ENCODE data around the gene MYH7B. TPM values are rescaled to one million over a fixed set of nuclear protein-coding genes. Genes with fewer than 3 reads are reported as not detected.

The MYH7B gene
- total RNA-seq, 1 experiment from 2014 or later, result 0.22 TPM

- Histone ChIP-seq H3K4me2 (ENCODE audit: insufficient read depth, insufficient read length, low read length) (no peak overlapping the region), H3K9me3 (ENCODE audit: control insufficient read depth, low read depth, low read length) (no peaks in the 10 kb centered on the region), H2BK15ac (ENCODE audit: low read depth, low read length) (no peak overlapping the region), H3K4ac (ENCODE audit: low read depth, low read length) (no peak overlapping the region), H2BK12ac (ENCODE audit: insufficient read length, low read depth, low read length) (no peak overlapping the region), H3K14ac (ENCODE audit: insufficient read depth, low read length) (no peak overlapping the region), H3K4me1 (ENCODE audit: insufficient read depth, low read length) (peaks cover 8% of the 10 kb centered on the region; the same call in 1 of the 2 replicates), H2BK20ac (ENCODE audit: low read depth, low read length, poor library complexity, severe bottlenecking) (no peak overlapping the region), H3K27ac (ENCODE audit: insufficient read length, low read depth, low read length) (no peak overlapping the region), H3K79me2 (ENCODE audit: insufficient read depth, low read length) (no peaks in the 10 kb centered on the region), H3K56ac (ENCODE audit: insufficient read length, low read depth, low read length) (no peak overlapping the region), H4K20me1 (ENCODE audit: control insufficient read depth, insufficient read depth, insufficient read length) (no peaks in the 10 kb centered on the region), H2BK5ac (ENCODE audit: insufficient read length, low read length) (no peak overlapping the region), H3K23ac (ENCODE audit: insufficient read length, low read depth, low read length) (no peak overlapping the region), H2AK5ac (ENCODE audit: insufficient read length, low read length) (no peak overlapping the region), H4K5ac (ENCODE audit: insufficient read length, low read depth, low read length) (no peak overlapping the region), H4K8ac (replicated peaks; ENCODE audit: insufficient read length, low read depth, low read length) (no peak overlapping the region), H3T11ph (ENCODE audit: low read length) (no peak overlapping the region), H3K79me1 (ENCODE audit: insufficient read depth, low read depth, low read length, poor library complexity, severe bottlenecking) (no peaks in the 10 kb centered on the region), H2BK120ac (ENCODE audit: low read depth, low read length, poor library complexity, severe bottlenecking) (no peak overlapping the region), H3K23me2 (ENCODE audit: insufficient read length, low read depth, low read length, poor library complexity, severe bottlenecking) (no peaks in the 10 kb centered on the region), H3K9ac (ENCODE audit: extremely low read depth, insufficient read length, low read length) (no peak overlapping the region), H3K18ac (ENCODE audit: insufficient read length, low read depth, low read length) (no peak overlapping the region), H4K91ac (ENCODE audit: insufficient read length, low read depth, low read length) (no peak overlapping the region), H2AFZ (ENCODE audit: low read length) (no peak overlapping the region), H3K27me3 (ENCODE audit: insufficient read depth, low read length) (no peaks in the 10 kb centered on the region)
- H3K4me1 Mint-ChIP-seq, result peaks cover 57% of the 10 kb centered on the region in 2 experiments
- peaks cover 0 to 8% of the 10 kb centered on the region in 2 experiments; a peak in 2 of 5 replicates for H3K9me3 Mint-ChIP-seq
- DNase-seq, result peak; percentile 98
- H3K4me3 Mint-ChIP-seq, result peak overlapping the region in 1 of 2 experiments; percentile 35; a peak in 1 of 5 replicates
- no peaks in the 10 kb centered on the region for H3K36me3 Mint-ChIP-seq (ENCODE audit: insufficient read depth in 1 of 3, low read depth in 3 of 3)
- no peak overlapping the region; a peak in 1 of 7 replicates for H3K27ac Mint-ChIP-seq
- no CpG with 5 or more reads among the region's 42 CpGs for WGBS (ENCODE audit: extremely low coverage, insufficient read length, low lambda C conversion rate)
- peaks cover 96% of the 10 kb centered on the region for H3K27me3 Mint-ChIP-seq (ENCODE audit: low read depth)
- TF ChIP-seq CTCF (conservative IDR thresholded peaks at IDR 0.05), result no peak
Observed at GRCh38 chr20:34979366-34980153, 23.9 kb downstream of the MYH7B start.
